SJCRH30 (cell line): Measurements from ENCODE around the gene XYLB. TPM values are rescaled to one million over a fixed set of nuclear protein-coding genes. Genes with fewer than 3 reads are reported as not detected.

Source experiments
- DNase-seq, 2 experiments: peaks; one replicate each; pipeline ENCODE4 v3.0.0-alpha.2; 2015 to 2020
- H3K27ac ChIP-seq: fragments of 250-450 bp; sonication (Bioruptor Pico); 2 replicates; pipeline ENCODE4 v1.5.1; 2020; ENCODE audit warnings: mild to moderate bottlenecking, moderate library complexity
- H3K27me3 ChIP-seq: fragments of 250-450 bp; sonication (Bioruptor Pico); 2 replicates; pipeline ENCODE4 v1.5.1; 2020; ENCODE audit warnings: mild to moderate bottlenecking, moderate library complexity
- H3K36me3 ChIP-seq: fragments of 250-450 bp; sonication (Bioruptor Pico); 2 replicates; pipeline ENCODE4 v1.5.1; 2020; ENCODE audit warnings: mild to moderate bottlenecking, moderate library complexity
- H3K4me1 ChIP-seq: fragments of 250-450 bp; sonication (Bioruptor Pico); 2 replicates; pipeline ENCODE4 v1.5.1; 2020; ENCODE audit warnings: mild to moderate bottlenecking, moderate library complexity
- H3K4me3 ChIP-seq: fragments of 250-450 bp; sonication (Bioruptor Pico); 2 replicates; pipeline ENCODE4 v1.5.1; 2020; ENCODE audit warnings: mild to moderate bottlenecking, moderate library complexity
- H3K9me3 ChIP-seq: fragments of 250-450 bp; sonication (Bioruptor Pico); replicated peaks from 2 replicates; pipeline ENCODE4 v1.5.1; 2020; ENCODE audit warnings: mild to moderate bottlenecking, moderate library complexity
- total RNA-seq: library from RNA; depleted of rRNA; stranded (reverse); fragments of >200 nt; shearing (Covaris generic); gene quantifications from 2 replicates; pipeline ENCODE4 v1.2.3, GENCODE V29; 2014

XYLB gene
- total RNA-seq, 1 experiment from 2014 or later: 2.8 TPM

DNA sequence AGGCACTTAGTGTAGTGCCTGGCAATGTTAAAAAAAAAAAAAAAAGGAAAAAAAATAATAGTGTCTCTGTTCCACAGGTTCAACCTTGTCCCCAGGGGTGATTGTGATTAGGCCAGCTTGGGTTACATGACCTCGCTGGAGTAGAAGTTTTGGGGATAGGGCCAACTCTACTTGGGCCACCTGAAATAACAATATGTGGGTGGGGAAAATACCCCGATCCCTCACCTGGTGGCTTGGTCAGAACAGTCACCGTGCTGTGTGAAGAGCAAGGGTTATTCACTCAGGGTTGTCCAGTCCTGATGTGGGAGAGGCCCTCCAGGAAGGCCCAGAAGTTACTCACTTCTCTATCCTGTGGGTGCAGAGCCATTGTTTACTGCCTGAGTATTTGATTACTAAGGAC lies 19.5 kb downstream of the XYLB start:
- no peaks in the 10 kb centered on the region for H3K27me3 ChIP-seq
- H3K4me3 ChIP-seq: no peak overlapping the region
- no peaks in the 10 kb centered on the region for H3K36me3 ChIP-seq
- no peaks in the 10 kb centered on the region for H3K4me1 ChIP-seq
- H3K9me3 ChIP-seq: no peaks in the 10 kb centered on the region
- H3K27ac ChIP-seq: no peak overlapping the region
- DNase-seq: no peak

GRCh38 chr3:38367779-38368178 lies 21.2 kb downstream of the XYLB start:
- no peaks in the 10 kb centered on the region for H3K36me3 ChIP-seq
- no peak for DNase-seq
- H3K27ac ChIP-seq: no peak overlapping the region
- no peaks in the 10 kb centered on the region for H3K4me1 ChIP-seq
- H3K27me3 ChIP-seq: no peaks in the 10 kb centered on the region
- H3K9me3 ChIP-seq: no peaks in the 10 kb centered on the region
- no peak overlapping the region for H3K4me3 ChIP-seq

- H3K9me3 ChIP-seq: no peaks in the 10 kb centered on the region
- no peaks in the 10 kb centered on the region for H3K27me3 ChIP-seq
- no peaks in the 10 kb centered on the region for H3K4me1 ChIP-seq
- no peak overlapping the region for H3K27ac ChIP-seq
- no peaks in the 10 kb centered on the region for H3K36me3 ChIP-seq
- no peak for DNase-seq
- no peak overlapping the region for H3K4me3 ChIP-seq
Observed at GRCh38 chr3:38368238-38368637, 21.7 kb downstream of the XYLB start.

- H3K4me1 ChIP-seq: no peaks in the 10 kb centered on the region
- H3K4me3 ChIP-seq: no peak overlapping the region
- H3K27ac ChIP-seq: no peak overlapping the region
- no peaks in the 10 kb centered on the region for H3K27me3 ChIP-seq
- no peaks in the 10 kb centered on the region for H3K9me3 ChIP-seq
- no peaks in the 10 kb centered on the region for H3K36me3 ChIP-seq
- DNase-seq: no peak
Observed at GRCh38 chr3:38369186-38369585, 22.6 kb downstream of the XYLB start.

DNA sequence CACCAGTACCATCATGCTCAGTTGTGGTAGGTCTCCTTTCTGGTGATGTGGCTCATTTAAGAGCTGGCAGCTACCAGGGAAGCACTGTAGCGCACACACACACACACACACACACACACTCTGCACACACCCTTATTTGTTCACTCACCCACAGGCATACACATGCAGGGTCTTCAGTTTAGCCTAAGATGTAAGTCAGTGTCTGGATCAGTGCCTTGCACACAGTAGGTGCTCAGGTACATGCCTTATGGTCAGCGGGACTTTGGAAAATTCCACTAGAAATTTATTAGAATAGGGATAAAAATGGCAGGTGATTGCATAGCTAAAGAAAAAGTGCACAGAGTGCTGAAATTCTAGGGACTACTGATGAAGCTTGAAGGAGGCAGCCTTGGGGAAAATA lies 23.6 kb downstream of the XYLB start:
- no peak for DNase-seq
- Histone ChIP-seq H3K27me3 (no peaks in the 10 kb centered on the region), H3K4me3 (no peak overlapping the region), H3K4me1 (no peaks in the 10 kb centered on the region), H3K36me3 (no peaks in the 10 kb centered on the region), H3K27ac (no peak overlapping the region), H3K9me3 (no peaks in the 10 kb centered on the region)

GRCh38 chr3:38370861-38371260 lies 24.3 kb downstream of the XYLB start:
- no peak overlapping the region for H3K27ac ChIP-seq
- no peaks in the 10 kb centered on the region for H3K4me1 ChIP-seq
- no peak overlapping the region for H3K4me3 ChIP-seq
- no peaks in the 10 kb centered on the region for H3K9me3 ChIP-seq
- no peak for DNase-seq
- no peaks in the 10 kb centered on the region for H3K27me3 ChIP-seq
- no peaks in the 10 kb centered on the region for H3K36me3 ChIP-seq

DNA sequence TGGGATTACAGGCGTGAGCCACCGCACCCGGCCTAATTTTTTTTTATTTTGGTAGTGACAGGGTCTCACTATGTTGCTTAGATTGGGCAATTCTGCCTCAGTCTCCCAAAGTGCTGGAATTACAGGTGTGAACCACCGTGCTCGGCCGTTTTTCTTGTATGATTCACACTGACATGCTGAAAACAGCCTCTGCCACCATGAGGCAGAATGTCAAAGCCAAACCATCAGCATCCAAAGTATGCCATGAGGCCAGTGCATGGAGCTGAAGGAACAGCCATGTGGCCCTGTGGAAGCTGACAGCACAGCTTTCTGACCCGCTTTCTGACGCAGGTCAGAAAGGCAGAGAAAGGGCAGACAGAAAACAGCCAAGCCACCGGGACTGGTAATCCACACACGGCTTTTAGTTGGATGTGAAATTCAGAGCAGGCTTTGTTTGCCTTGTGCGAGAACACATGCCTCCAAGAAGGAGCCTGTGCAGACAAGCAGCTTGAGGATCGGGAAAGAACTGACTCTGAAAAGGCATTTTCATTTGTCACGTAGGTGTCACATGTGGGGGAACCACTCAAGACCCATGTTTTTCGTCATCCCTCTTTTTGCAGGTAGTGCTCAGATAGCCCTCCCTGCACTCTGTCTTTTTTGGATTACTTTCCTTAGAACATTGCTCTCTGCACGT lies 25.1 kb downstream of the XYLB start:
- no peak overlapping the region for H3K27ac ChIP-seq
- no peak overlapping the region for H3K4me3 ChIP-seq
- H3K36me3 ChIP-seq: no peaks in the 10 kb centered on the region
- DNase-seq: no peak
- H3K27me3 ChIP-seq: no peaks in the 10 kb centered on the region
- H3K4me1 ChIP-seq: no peaks in the 10 kb centered on the region
- H3K9me3 ChIP-seq: no peaks in the 10 kb centered on the region

DNA sequence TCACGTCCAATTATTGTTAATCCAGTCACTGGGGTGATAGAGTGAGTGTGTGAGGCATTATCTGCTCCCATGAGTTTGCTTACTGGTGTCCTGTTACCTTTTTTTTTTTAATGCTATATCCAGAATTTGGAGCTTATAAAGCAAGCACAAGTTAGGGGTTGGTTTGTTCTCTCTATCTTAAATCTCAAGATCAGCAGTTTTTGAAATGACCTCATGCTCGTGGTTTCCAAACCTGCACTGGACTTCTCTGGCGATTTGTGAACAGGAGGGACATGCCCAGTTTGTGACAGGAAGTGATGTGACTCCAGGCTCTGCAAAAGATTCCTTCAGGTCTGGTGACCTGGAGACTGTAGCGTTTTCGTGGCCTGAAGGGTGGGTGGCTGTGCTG lies 25.6 kb downstream of the XYLB start:
- no peaks in the 10 kb centered on the region for H3K36me3 ChIP-seq
- no peaks in the 10 kb centered on the region for H3K9me3 ChIP-seq
- no peak overlapping the region for H3K4me3 ChIP-seq
- no peaks in the 10 kb centered on the region for H3K4me1 ChIP-seq
- no peak overlapping the region for H3K27ac ChIP-seq
- no peaks in the 10 kb centered on the region for H3K27me3 ChIP-seq
- no peak for DNase-seq

- DNase-seq: no peak
Observed at GRCh38 chr3:38374221-38374620, 27.6 kb downstream of the XYLB start.

DNA sequence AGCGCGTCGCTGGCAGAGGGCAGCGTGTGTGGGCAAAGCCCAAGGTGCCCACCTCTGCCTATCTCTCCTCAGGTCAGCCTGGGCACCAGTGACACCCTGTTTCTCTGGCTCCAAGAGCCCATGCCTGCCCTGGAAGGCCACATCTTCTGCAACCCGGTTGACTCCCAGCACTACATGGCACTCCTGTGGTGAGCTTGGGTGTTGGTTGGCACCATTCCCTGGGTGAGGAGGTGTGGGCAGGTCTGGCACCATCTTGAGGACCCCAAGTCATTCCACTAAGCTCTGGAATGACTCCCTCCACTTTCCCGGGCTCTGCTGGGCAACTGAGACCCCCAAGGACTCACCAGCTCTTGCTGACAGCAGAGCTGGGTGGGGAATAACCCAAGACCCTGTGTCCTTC lies 28.5 kb downstream of the XYLB start:
- no peak overlapping the region for H3K27ac ChIP-seq
- no peaks in the 10 kb centered on the region for H3K9me3 ChIP-seq
- no peaks in the 10 kb centered on the region for H3K36me3 ChIP-seq
- no peak overlapping the region for H3K4me3 ChIP-seq
- no peaks in the 10 kb centered on the region for H3K4me1 ChIP-seq
- no peak for DNase-seq
- no peaks in the 10 kb centered on the region for H3K27me3 ChIP-seq

More at GRCh38 chr3:38374221-38374620, 27.6 kb downstream of the XYLB start:
- Histone ChIP-seq H3K27ac (no peak overlapping the region), H3K4me1 (no peaks in the 10 kb centered on the region), H3K27me3 (no peaks in the 10 kb centered on the region), H3K36me3 (no peaks in the 10 kb centered on the region), H3K4me3 (no peak overlapping the region), H3K9me3 (no peaks in the 10 kb centered on the region)

DNA sequence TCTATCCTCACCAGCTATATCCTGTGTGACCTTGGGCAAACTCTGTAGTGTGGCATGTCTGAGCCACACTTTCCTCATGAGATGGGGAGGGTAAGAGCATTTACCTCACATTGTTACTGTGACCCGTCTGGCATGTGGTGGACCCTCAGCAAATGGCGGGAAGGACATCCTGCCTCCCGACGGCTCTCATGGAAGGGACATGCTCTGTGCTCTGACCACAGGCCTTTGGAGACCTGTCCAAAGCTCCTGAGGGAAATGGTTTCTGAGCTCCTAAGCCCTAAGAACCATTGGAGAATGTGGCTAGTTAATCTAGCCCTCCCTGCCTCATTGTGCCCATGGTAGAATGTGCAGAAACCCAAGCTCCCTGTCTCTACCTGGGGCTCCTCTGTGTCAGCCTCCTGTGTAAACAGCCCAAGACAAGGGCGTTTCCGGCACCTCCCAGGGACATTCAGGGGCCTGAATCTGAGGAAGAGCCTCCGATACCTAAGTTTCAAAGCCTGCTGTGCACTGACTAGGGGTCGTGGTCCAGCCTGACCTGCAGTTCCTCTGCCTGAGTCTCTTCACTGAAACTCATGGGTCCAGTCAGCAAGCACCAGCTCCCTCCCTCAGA lies 29.0 kb downstream of the XYLB start:
- no peak overlapping the region for H3K4me3 ChIP-seq
- no peak for DNase-seq
- H3K27ac ChIP-seq: no peak overlapping the region
- H3K4me1 ChIP-seq: no peaks in the 10 kb centered on the region
- H3K27me3 ChIP-seq: no peaks in the 10 kb centered on the region
- H3K9me3 ChIP-seq: no peaks in the 10 kb centered on the region
- no peaks in the 10 kb centered on the region for H3K36me3 ChIP-seq

DNA sequence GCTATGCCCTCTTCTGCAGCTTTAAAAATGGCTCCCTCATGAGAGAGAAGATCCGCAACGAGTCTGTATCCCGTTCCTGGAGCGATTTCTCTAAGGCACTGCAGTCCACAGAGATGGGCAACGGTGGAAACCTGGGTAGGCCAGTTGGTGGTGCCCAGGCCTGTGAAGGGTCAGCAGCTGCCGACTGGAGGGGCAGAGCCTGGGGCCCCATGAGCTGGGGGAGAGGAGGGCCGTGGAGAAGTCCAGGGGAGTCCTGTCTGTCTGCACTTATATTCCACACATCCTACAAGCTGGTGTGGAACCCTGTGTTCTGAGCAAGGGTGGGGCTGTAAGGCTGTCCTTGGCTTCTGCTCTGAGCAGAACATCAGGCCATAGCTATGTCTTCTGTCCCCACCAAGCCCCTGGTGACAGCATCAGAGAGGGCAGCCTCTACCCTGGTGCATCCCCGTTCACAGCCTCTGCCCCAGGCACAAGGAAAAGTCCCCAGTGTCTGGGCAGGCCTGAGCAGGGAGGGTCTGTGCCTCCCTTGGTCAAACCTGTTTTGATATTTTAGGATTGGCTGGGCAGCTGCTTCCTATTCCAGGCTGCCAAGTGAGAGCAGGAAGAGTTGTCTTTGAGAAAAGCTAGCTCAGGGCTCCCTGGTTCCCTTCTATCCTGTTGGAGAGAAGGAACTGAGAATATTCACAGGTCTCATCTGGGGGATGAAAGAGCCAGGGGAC lies 29.7 kb downstream of the XYLB start:
- no peak for DNase-seq

DNA sequence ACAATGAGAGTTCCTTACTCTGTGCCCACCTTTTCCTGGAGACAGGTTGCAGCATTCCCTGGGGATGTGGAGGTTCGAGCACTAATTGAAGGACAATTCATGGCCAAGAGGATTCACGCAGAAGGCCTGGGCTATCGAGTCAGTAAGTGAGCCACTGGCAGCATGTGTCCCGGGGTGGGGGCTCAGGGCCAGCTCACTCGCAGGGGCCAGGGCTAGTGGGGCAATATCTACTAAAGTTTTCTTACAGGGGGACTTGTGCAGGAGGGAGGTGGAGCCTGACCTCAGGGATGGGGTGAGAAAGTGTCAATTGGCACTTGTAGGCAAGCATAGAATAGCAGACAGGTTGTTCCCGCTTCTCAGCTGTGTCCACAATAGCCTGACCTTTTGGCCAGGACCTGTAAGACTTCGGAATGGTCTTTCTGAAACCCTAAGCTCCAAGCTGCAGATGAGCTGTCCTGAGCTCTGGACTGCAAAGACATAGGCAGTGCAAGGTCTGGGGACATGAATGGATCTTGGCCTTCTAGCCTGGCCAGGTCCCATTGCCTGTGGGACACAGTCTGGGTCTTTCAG lies 32.7 kb downstream of the XYLB start:
- Histone ChIP-seq H3K4me3 (no peak overlapping the region), H3K36me3 (no peaks in the 10 kb centered on the region), H3K27me3 (no peaks in the 10 kb centered on the region), H3K4me1 (no peaks in the 10 kb centered on the region), H3K27ac (no peak overlapping the region), H3K9me3 (no peaks in the 10 kb centered on the region)
- no peak for DNase-seq

More for the DNA sequence above, 29.7 kb downstream of the XYLB start:
- Histone ChIP-seq H3K4me3 (no peak overlapping the region), H3K27ac (no peak overlapping the region), H3K9me3 (no peaks in the 10 kb centered on the region), H3K36me3 (no peaks in the 10 kb centered on the region), H3K4me1 (no peaks in the 10 kb centered on the region), H3K27me3 (no peaks in the 10 kb centered on the region)

DNA sequence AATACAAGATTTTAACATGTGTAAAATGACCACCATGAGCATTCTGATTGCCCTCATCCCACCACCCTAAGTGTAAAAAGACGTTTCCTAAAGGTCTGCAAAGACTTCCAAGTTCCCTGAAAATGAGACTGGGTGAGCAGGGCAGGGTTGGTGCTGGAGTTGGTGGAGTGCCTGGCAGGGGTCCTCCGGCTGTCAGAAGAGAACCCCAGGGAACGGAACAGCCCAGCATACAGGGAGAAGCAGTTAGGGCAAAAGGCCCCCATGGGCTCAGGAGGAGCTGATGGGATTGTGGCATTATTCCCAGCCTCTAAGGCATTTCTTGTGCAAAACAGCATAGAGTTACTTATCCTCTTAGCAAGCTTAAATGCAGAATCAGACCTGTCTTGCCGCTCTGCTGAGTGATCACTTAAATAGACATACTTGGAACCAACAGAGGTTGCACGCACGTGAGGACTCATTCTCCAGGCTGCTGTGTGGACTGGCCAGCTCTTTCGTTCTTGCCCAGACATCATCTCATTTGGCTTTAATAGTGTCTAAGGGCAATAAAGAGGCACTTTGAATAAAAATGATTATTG lies 36.0 kb downstream of the XYLB start:
- no peaks in the 10 kb centered on the region for H3K27me3 ChIP-seq
- H3K4me1 ChIP-seq: no peaks in the 10 kb centered on the region
- no peaks in the 10 kb centered on the region for H3K9me3 ChIP-seq
- H3K36me3 ChIP-seq: no peaks in the 10 kb centered on the region
- H3K27ac ChIP-seq: no peak overlapping the region
- H3K4me3 ChIP-seq: no peak overlapping the region
- no peak for DNase-seq
